HepG2 (cell line): ENCODE measurements around the gene C14orf93. TPM values are rescaled to one million over a fixed set of nuclear protein-coding genes. Genes with fewer than 3 reads are reported as not detected.

Experiments
- FOXA3 ChIP-seq: IDR thresholded peaks from 2 replicates; pipeline ENCODE4 v1.6.1; 2016; ENCODE audit warnings: missing genetic modification reagents, missing compliant biosample characterization
- FOXO4 ChIP-seq: sonication (generic); formaldehyde crosslinking; conservative IDR thresholded peaks from 2 replicates; pipeline ENCODE4 v1.8.1; 2023; ENCODE audit warnings: missing genetic modification reagents
- FUBP1 ChIP-seq: sonication (generic); formaldehyde crosslinking; IDR thresholded peaks from 2 replicates; pipeline ENCODE4 v1.5.1; 2020; ENCODE audit warnings: missing genetic modification reagents, mild to moderate bottlenecking, borderline replicate concordance
- HIVEP1 ChIP-seq: sonication (generic); formaldehyde crosslinking; IDR thresholded peaks from 2 replicates; pipeline ENCODE4 v1.4.0; 2020; ENCODE audit warnings: mild to moderate bottlenecking, missing genetic modification reagents
- HNRNPH1 ChIP-seq: fragments of 200-400 bp; formaldehyde crosslinking; optimal IDR thresholded peaks from 2 replicates; pipeline ENCODE3; 2017; ENCODE audit warnings: mild to moderate bottlenecking, low read depth, low read length
- HNRNPUL1 ChIP-seq: fragments of 200-400 bp; formaldehyde crosslinking; IDR thresholded peaks from 2 replicates; pipeline ENCODE4 v1.6.1; 2017; ENCODE audit warnings: low read depth, mild to moderate bottlenecking, low read length, moderate library complexity
- RCOR2 ChIP-seq: IDR thresholded peaks from 2 replicates; pipeline ENCODE4 v1.6.1; 2016; ENCODE audit warnings: missing biosample characterization, missing genetic modification reagents
- SKIL ChIP-seq: sonication (generic); formaldehyde crosslinking; IDR thresholded peaks from 2 replicates; pipeline ENCODE4 v1.8.0; 2022; ENCODE audit warnings: missing genetic modification reagents, mild to moderate bottlenecking, moderate library complexity, borderline replicate concordance
- SRSF4 ChIP-seq: fragments of 200-400 bp; formaldehyde crosslinking; IDR thresholded peaks from one replicate; pipeline ENCODE4 v1.6.1; 2018; ENCODE audit warnings: mild to moderate bottlenecking, low read depth, low read length, moderate library complexity; ENCODE audit not compliant: poor library complexity, severe bottlenecking
- ZBED4 ChIP-seq: sonication (generic); formaldehyde crosslinking; IDR thresholded peaks from 2 replicates; pipeline ENCODE4 v1.4.0; 2020; ENCODE audit warnings: missing genetic modification reagents, borderline replicate concordance
- ZFP36L1 ChIP-seq: sonication (generic); formaldehyde crosslinking; IDR thresholded peaks from 2 replicates; pipeline ENCODE4 v1.8.0; 2022; ENCODE audit warnings: mild to moderate bottlenecking, missing genetic modification reagents, moderate library complexity
- ZNF12 ChIP-seq: sonication (generic); formaldehyde crosslinking; IDR thresholded peaks from 2 replicates; pipeline ENCODE4 v1.5.0; 2020; ENCODE audit warnings: missing genetic modification reagents
- ZNF121 ChIP-seq: sonication (generic); formaldehyde crosslinking; IDR thresholded peaks from 2 replicates; pipeline ENCODE4 v1.5.0; 2020; ENCODE audit warnings: mild to moderate bottlenecking, missing genetic modification reagents
- ZNF180 ChIP-seq: sonication (generic); formaldehyde crosslinking; IDR thresholded peaks from 2 replicates; pipeline ENCODE4 v1.4.0; 2020; ENCODE audit warnings: low read depth, missing genetic modification reagents, borderline replicate concordance
- ZNF275 ChIP-seq: sonication (generic); formaldehyde crosslinking; IDR thresholded peaks from 2 replicates; pipeline ENCODE4 v1.8.0; 2022; ENCODE audit warnings: missing genetic modification reagents, mild to moderate bottlenecking, inconsistent platforms, borderline replicate concordance
- ZNF543 ChIP-seq: sonication (generic); formaldehyde crosslinking; IDR thresholded peaks from 2 replicates; pipeline ENCODE4 v1.4.0; 2020; ENCODE audit warnings: mild to moderate bottlenecking, missing genetic modification reagents
- ZNF660 ChIP-seq: sonication (generic); formaldehyde crosslinking; IDR thresholded peaks from 2 replicates; pipeline ENCODE4 v1.5.1; 2020; ENCODE audit warnings: mild to moderate bottlenecking, low read depth, missing genetic modification reagents, borderline replicate concordance
- ZSCAN22 ChIP-seq: sonication (generic); formaldehyde crosslinking; IDR thresholded peaks from 2 replicates; pipeline ENCODE4 v1.4.0; 2020; ENCODE audit warnings: mild to moderate bottlenecking, missing genetic modification reagents
- polyA plus RNA-seq, 8 experiments: library from polyadenylated mRNA; depleted of rRNA in 3 of 8; stranded (reverse) in 7 of 8; unstranded in 1 of 8; fragments of >200 nt; fragmentation: Illumina TruSeq in 4 of 8; extraction: Trizol in 4 of 8; gene quantifications; 2 replicates each; pipeline versions ENCODE4 v1.2.1 to v1.2.3, GENCODE V29; 2011 to 2016; ENCODE audit warnings: low read depth in 4 of 8, missing spikeins in 1 of 8, mixed read lengths in 1 of 8; ENCODE audit not compliant: insufficient read depth in 1 of 8
- total RNA-seq, 5 experiments: library from RNA; depleted of rRNA; stranded (reverse); fragments of >200 nt; fragmentation: Illumina TruSeq; extraction: Trizol; gene quantifications; 2 replicates each; pipeline ENCODE4 v1.2.3, GENCODE V29; 2016; ENCODE audit warnings: low read depth in 1 of 5

Gene C14orf93
- total and polyA plus RNA-seq, 2 of the 13 experiments (the other 11 are each of a cell fraction or from before 2014, with no cell fraction given), result 11.4 to 22.5 TPM

GRCh38 chr14:22981090-22981875 lies 28.7 kb downstream of the C14orf93 start (continued):
- TF ChIP-seq SKIL (CRISPR knock-in tag) (no peak), ZNF180 (CRISPR knock-in tag) (no peak), FOXA3 (no peak; the same call in 1 of the 2 replicates), RCOR2 (CRISPR knock-in tag) (no peak), ZNF660 (CRISPR knock-in tag) (no peak), FOXO4 (CRISPR knock-in tag) (no peak), ZBED4 (CRISPR knock-in tag) (no peak), ZNF12 (CRISPR knock-in tag) (peak; percentile 11), HIVEP1 (CRISPR knock-in tag) (no peak), SRSF4 (no peak), HNRNPUL1 (no peak), ZNF543 (CRISPR knock-in tag) (no peak; the same call in 1 of the 2 replicates), ZNF275 (no peak), ZSCAN22 (CRISPR knock-in tag) (no peak), ZFP36L1 (CRISPR knock-in tag) (no peak), ZNF121 (CRISPR knock-in tag) (no peak), HNRNPH1 (no peak), FUBP1 (CRISPR knock-in tag) (peak; percentile 68; the same call in 1 of the 2 replicates)
